Neural cell (in vitro differentiated cells): ENCODE results near the gene PWWP2A.

Source experiments
- EP300 ChIP-seq: fragments of 450-650 bp; conservative IDR thresholded peaks from 2 replicates; pipeline ENCODE4 v1.6.1; 2014; ENCODE audit warnings: antibody characterized with exemption, mild to moderate bottlenecking, moderate library complexity; ENCODE audit not compliant: poor library complexity, severe bottlenecking
- EZH2 ChIP-seq: fragments of 200-600, 300-800 bp; shearing (Covaris generic), sonication (generic); IDR thresholded peaks from 2 replicates; pipeline ENCODE4 v1.6.1; 2014; ENCODE audit warnings: antibody characterized with exemption, low read length, borderline replicate concordance, mild to moderate bottlenecking; ENCODE audit not compliant: insufficient read depth, poor library complexity, severe bottlenecking
- POLR2AphosphoS5 ChIP-seq: IDR thresholded peaks from 2 replicates; pipeline ENCODE4 v1.6.1; 2012
- RAD21 ChIP-seq: fragments of 450-650 bp; conservative IDR thresholded peaks from 2 replicates; pipeline ENCODE4 v1.6.1; 2014; ENCODE audit warnings: antibody characterized with exemption, mild to moderate bottlenecking, moderate library complexity
- TF ChIP-seq, protein P1 (sequence below): fragments of 450-650 bp; IDR thresholded peaks from 2 replicates; pipeline ENCODE4 v1.5.1; 2014; ENCODE audit warnings: antibody characterized with exemption, mild to moderate bottlenecking, moderate library complexity; ENCODE audit not compliant: poor library complexity, severe bottlenecking
- TF ChIP-seq, protein P2 (sequence below): IDR thresholded peaks from 2 replicates; pipeline ENCODE4 v1.6.1; 2012; ENCODE audit warnings: borderline replicate concordance

DNA sequence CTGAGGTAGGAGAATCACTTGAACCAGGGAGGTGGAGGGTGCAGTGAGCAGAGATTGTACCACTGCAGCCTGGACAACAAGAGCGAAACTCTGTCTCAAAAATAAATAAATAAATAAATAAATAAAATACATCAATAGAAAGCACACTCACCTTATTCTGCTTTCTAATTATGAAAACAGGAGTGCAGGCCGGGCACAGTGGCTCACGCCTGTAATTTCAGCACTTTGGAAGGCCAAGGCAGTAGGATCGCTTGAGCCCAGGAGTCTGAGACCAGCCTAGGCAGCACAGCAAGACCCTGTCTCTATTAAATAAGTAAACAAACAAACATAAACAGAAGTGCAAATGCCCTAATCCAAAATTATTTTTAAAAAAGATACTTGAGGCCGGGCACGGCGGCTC is 2.3 kb downstream of the PWWP2A start:
- TF ChIP-seq, protein P1, sequence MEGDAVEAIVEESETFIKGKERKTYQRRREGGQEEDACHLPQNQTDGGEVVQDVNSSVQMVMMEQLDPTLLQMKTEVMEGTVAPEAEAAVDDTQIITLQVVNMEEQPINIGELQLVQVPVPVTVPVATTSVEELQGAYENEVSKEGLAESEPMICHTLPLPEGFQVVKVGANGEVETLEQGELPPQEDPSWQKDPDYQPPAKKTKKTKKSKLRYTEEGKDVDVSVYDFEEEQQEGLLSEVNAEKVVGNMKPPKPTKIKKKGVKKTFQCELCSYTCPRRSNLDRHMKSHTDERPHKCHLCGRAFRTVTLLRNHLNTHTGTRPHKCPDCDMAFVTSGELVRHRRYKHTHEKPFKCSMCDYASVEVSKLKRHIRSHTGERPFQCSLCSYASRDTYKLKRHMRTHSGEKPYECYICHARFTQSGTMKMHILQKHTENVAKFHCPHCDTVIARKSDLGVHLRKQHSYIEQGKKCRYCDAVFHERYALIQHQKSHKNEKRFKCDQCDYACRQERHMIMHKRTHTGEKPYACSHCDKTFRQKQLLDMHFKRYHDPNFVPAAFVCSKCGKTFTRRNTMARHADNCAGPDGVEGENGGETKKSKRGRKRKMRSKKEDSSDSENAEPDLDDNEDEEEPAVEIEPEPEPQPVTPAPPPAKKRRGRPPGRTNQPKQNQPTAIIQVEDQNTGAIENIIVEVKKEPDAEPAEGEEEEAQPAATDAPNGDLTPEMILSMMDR, result no peak
- TF ChIP-seq POLR2AphosphoS5 (no peak), EP300 (no peak), EZH2 (no peak), RAD21 (no peak)
- TF ChIP-seq, protein P2, sequence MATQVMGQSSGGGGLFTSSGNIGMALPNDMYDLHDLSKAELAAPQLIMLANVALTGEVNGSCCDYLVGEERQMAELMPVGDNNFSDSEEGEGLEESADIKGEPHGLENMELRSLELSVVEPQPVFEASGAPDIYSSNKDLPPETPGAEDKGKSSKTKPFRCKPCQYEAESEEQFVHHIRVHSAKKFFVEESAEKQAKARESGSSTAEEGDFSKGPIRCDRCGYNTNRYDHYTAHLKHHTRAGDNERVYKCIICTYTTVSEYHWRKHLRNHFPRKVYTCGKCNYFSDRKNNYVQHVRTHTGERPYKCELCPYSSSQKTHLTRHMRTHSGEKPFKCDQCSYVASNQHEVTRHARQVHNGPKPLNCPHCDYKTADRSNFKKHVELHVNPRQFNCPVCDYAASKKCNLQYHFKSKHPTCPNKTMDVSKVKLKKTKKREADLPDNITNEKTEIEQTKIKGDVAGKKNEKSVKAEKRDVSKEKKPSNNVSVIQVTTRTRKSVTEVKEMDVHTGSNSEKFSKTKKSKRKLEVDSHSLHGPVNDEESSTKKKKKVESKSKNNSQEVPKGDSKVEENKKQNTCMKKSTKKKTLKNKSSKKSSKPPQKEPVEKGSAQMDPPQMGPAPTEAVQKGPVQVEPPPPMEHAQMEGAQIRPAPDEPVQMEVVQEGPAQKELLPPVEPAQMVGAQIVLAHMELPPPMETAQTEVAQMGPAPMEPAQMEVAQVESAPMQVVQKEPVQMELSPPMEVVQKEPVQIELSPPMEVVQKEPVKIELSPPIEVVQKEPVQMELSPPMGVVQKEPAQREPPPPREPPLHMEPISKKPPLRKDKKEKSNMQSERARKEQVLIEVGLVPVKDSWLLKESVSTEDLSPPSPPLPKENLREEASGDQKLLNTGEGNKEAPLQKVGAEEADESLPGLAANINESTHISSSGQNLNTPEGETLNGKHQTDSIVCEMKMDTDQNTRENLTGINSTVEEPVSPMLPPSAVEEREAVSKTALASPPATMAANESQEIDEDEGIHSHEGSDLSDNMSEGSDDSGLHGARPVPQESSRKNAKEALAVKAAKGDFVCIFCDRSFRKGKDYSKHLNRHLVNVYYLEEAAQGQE, result no peak
